Measurements from ENCODE around the gene PRKCSH. TPM values are rescaled to one million over a fixed set of nuclear protein-coding genes. Genes with fewer than 3 reads are reported as not detected.

The PRKCSH gene
- total and polyA plus RNA-seq, 2 donors (not counting 1 experiment from before 2014, with no cell fraction given): 259 to 402 TPM

DNA sequence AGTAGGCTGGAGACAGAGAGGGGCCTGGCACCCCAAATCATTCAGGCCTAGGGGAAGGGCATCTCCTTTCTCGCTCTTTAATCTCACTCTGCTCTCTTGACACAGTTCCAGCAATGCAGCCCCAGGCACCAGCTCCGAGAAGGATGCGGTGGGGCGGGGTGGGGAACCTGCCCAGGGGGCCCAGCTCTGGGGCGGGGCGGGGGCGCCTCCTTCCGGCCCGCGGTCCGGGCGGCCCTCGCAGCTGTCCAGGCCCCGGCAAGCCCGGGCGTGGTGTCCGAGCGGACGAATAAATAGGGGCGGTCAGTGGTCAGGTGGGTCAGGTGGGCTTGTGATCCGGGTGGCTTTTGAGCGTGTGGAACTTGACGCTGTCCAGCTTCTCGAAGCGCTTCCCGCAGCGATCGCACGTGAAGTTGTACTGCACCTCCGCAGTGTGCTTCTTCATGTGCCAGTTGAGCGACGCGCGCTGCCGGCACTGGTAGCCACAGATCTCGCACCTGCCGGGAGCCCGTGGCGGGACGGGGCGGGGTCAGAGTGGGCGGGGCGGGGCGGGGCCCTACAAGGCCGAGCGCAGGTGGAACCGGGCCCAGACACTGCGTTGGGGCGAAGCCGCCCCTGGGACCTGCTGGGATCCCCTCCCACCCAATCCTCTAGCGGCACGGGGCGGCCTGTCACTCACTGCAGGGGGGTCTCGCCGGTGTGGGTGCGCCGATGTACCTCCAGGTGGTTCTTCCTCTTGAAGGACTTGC lies 48.1 kb downstream of the PRKCSH start:
- H3K27me3 ChIP-seq (replicated peaks in 1 of 4; ENCODE audit: control extremely low read depth in 1 of 4, control insufficient read depth in 3 of 4, insufficient read depth in 4 of 4, low read length in 3 of 4): peaks cover 0 to 38% (median 23%) of the 10 kb centered on the region in 4 experiments
- DNase-seq: no peak
- H3K4me2 ChIP-seq (replicated peaks; ENCODE audit: low read depth, low read length, poor library complexity, severe bottlenecking): peak overlapping the region; percentile 89
- POLR2A ChIA-PET: interaction anchor here (0.5 to 1.5 kb wide), 6 partner anchors 25 to 109 kb away, joined by 3 to 9 read pairs (median 5); partner anchors contain the start of genes ODAD3, PRKCSH and SWSAP1
- H3K36me3 ChIP-seq (replicated peaks in 1 of 2; ENCODE audit: control extremely low read depth in 1 of 2, control insufficient read depth in 1 of 2, extremely low read depth in 1 of 2, insufficient read depth in 2 of 2, low read length in 1 of 2): peaks cover 0 to 2% of the 10 kb centered on the region in 2 experiments
- WGBS (ENCODE audit: insufficient coverage): 95% methylated on average over 53 of the region's 57 CpGs
- peaks cover 0 to 25% (median 0%) of the 10 kb centered on the region in 3 donors for H3K9me3 ChIP-seq (ENCODE audit: control extremely low read depth in 1 of 3, control insufficient read depth in 2 of 3, insufficient read depth in 1 of 3, low read length in 2 of 3)
- H3K27ac ChIP-seq (ENCODE audit: low read length in 2 of 2): no peak overlapping the region
- H2AFZ ChIP-seq (ENCODE audit: insufficient read depth, low read depth, low read length, poor library complexity, severe bottlenecking): no peak overlapping the region
- H3K27ac Mint-ChIP-seq: no peak overlapping the region
- H3K4me1 Mint-ChIP-seq: peaks cover 26% of the 10 kb centered on the region
- H3K79me2 ChIP-seq (ENCODE audit: control insufficient read depth, insufficient read depth, low read length): no peaks in the 10 kb centered on the region
- H3K4me3 ChIP-seq (ENCODE audit: control extremely low read depth in 1 of 5, extremely low read depth in 1 of 5, insufficient read depth in 1 of 5, low read depth in 2 of 5, low read length in 4 of 5): no peak overlapping the region
- H3K9ac ChIP-seq (ENCODE audit: low read length): no peak overlapping the region
- H3K4me1 ChIP-seq (ENCODE audit: control insufficient read depth in 2 of 2, insufficient read depth in 2 of 2, low read length in 2 of 2): peaks cover 36 to 42% of the 10 kb centered on the region in 2 donors
- CTCF ChIA-PET: interaction anchor here (0.6 to 3.4 kb wide), 18 partner anchors 13 to 357 kb away, joined by 3 to 38 read pairs (median 5); partner anchors contain the start of genes ELOF1, EPOR and SWSAP1
- H3K27me3 Mint-ChIP-seq: peaks cover 27% of the 10 kb centered on the region
- H4K20me1 ChIP-seq (ENCODE audit: control insufficient read depth, insufficient read depth, low read length, poor library complexity, severe bottlenecking): no peaks in the 10 kb centered on the region
- no peaks in the 10 kb centered on the region for H3K9me3 Mint-ChIP-seq (ENCODE audit: insufficient read depth)
- intact Hi-C loops (cut with micrococcal nuclease): loop anchor here (5.0 kb wide), 2 partner anchors 439 to 446 kb away; no protein-coding TSS in a partner anchor
- TF ChIP-seq EZH2 (IDR thresholded peaks at IDR 0.05; ENCODE audit: borderline replicate concordance, insufficient read depth, low read depth, low read length, poor library complexity, severe bottlenecking): no peak
- TF ChIP-seq, protein P1, sequence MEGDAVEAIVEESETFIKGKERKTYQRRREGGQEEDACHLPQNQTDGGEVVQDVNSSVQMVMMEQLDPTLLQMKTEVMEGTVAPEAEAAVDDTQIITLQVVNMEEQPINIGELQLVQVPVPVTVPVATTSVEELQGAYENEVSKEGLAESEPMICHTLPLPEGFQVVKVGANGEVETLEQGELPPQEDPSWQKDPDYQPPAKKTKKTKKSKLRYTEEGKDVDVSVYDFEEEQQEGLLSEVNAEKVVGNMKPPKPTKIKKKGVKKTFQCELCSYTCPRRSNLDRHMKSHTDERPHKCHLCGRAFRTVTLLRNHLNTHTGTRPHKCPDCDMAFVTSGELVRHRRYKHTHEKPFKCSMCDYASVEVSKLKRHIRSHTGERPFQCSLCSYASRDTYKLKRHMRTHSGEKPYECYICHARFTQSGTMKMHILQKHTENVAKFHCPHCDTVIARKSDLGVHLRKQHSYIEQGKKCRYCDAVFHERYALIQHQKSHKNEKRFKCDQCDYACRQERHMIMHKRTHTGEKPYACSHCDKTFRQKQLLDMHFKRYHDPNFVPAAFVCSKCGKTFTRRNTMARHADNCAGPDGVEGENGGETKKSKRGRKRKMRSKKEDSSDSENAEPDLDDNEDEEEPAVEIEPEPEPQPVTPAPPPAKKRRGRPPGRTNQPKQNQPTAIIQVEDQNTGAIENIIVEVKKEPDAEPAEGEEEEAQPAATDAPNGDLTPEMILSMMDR (IDR thresholded peaks at IDR 0.05): no peak
- ATAC-seq (ENCODE audit: low read depth): no peak
- peak overlapping the region; percentile 34 for H3K4me3 Mint-ChIP-seq
